ENCODE measurements around the gene TIMP1. TPM values are rescaled to one million over a fixed set of nuclear protein-coding genes. Genes with fewer than 3 reads are reported as not detected.

TIMP1 gene
- total RNA-seq, result 10 to 100 TPM; 14.5 to 23.5 TPM

DNA sequence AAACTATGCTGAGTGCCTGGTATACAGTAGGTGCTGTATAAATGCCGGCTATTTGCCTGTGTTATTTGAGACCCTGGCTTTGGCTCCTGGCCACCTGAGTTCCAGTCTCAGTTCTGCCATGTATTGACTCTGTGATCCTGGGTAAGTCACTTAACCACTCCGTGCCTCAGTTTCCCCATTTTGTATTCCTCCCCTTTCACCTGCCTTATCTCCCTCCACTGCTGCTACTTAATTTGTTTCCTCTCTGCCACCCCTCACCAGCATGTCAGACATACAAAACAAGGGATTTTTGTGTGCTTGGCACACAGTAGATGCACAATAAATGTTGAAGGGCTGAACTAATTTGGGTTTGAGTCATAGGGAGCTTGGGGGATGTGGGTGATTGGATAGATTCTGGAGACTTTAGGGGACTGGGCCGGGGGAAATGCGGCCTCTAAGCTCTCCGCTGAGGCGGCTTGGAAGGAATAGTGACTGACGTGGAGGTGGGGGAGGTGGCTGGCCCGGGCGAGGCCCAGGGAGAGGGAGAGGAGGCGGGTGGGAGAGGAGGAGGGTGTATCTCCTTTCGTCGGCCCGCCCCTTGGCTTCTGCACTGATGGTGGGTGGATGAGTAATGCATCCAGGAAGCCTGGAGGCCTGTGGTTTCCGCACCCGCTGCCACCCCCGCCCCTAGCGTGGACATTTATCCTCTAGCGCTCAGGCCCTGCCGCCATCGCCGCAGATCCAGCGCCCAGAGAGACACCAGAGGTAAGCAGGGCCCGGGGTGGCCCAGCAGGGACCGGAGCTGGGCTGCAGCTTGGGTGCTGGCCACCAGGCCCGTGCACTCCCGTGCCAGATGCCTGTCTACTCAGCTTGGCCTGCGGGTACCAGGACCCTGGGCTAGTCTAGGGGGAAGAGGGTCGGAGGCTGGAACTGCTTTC, at the start of gene TIMP1:
TIMP1 (plus strand) TSS at position 706 of the 917 bp plus-strand sequence. CDS start 980 bp downstream, outside the sequence.
- ATAC-seq (peak; percentile 95), DNase-seq (peak; percentile 91)
- H3K27ac Mint-ChIP-seq, result peak within 1 kb of the TSS; percentile 53
- H3K4me1 Mint-ChIP-seq, result peaks cover 28% of the 10 kb centered on the region
- CTCF ChIA-PET, result interaction anchor here (0.6 to 1.4 kb wide), 3 partner anchors 14 to 52 kb away, joined by 3 to 4 read pairs (median 3); no protein-coding TSS in a partner anchor
- H3K9me3 Mint-ChIP-seq (ENCODE audit: low read depth), result no peaks in the 10 kb centered on the region
- H3K4me3 Mint-ChIP-seq, result peak within 1 kb of the TSS; percentile 46
- H3K27me3 Mint-ChIP-seq, result peaks cover 2% of the 10 kb centered on the region
- peaks cover 2% of the 10 kb centered on the region for H3K36me3 Mint-ChIP-seq

DNA sequence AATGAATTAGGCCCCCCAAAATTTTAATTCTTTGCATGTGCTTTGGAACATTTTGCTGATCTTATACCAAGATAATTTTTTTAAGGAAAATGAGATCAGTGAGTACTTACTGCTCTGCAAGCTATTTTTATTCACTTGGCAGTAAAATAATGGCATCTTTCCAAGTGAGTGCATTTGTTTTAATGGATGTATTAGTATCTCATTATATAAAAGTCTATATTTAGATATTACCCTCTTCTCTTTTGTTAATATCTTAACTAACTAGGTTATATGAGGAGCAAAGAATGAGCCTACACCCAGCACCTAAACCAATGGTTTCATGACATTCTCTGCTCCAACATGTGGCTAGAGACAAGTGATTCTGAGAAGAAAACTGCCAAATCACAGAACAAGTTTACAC, 42.4 kb upstream of the TIMP1 start:
- CTCF ChIA-PET, result interaction anchor here (0.7 kb wide), 1 partner anchor 16 kb away, joined by 4 read pairs; no protein-coding TSS in a partner anchor
- peaks cover 3% of the 10 kb centered on the region for H3K27me3 Mint-ChIP-seq
- ATAC-seq (no peak), DNase-seq (no peak)
- H3K9me3 Mint-ChIP-seq (ENCODE audit: low read depth), result no peaks in the 10 kb centered on the region
- H3K4me1 Mint-ChIP-seq, result no peaks in the 10 kb centered on the region
- no peaks in the 10 kb centered on the region for H3K36me3 Mint-ChIP-seq
- no peak overlapping the region for H3K27ac Mint-ChIP-seq
- no peak overlapping the region for H3K4me3 Mint-ChIP-seq

DNA sequence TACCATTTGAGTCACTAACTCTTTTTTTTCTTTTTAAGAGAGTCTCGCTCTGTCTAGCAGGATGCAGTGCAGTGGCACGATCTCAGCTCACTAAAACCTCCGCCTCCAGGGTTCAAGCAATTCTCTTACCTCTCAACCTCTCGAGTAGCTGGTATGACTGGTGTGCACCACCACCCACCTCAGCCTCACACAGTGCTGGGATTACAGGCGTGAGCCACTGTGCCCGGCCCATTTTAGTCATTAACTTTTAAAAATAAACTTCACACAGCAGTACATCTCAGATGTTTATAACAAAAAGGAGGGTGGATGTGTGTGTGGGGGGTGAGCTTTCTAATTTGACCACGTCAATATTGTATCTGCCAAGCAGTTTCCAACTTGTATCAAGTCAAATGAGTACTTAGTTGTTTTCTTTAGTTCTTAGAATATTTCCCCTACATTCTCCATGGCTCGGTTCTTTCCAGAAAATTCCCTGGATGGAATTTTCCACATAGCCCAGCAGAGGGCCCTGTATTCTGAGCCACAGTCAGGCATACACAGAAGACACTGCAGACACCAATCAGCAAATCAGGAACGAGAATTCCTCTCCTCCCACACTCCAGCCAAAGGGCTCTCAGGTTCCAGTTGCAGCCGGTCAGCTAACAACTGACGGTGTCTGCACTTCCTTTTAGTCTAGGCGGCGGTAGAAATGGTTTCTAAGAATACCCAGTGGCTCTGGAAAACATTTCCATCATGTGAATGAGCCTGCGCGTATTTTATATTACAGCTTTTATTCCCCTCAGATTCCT, 41.3 kb upstream of the TIMP1 start:
- ATAC-seq, result no peak
- DNase-seq, result no peak
- no peaks in the 10 kb centered on the region for H3K4me1 Mint-ChIP-seq
- H3K27ac Mint-ChIP-seq, result no peak overlapping the region
- no peaks in the 10 kb centered on the region for H3K36me3 Mint-ChIP-seq
- H3K27me3 Mint-ChIP-seq, result peaks cover 3% of the 10 kb centered on the region
- H3K4me3 Mint-ChIP-seq, result no peak overlapping the region
- CTCF ChIA-PET, result interaction anchor here (1.5 kb wide), 1 partner anchor 18 kb away, joined by 5 read pairs; no protein-coding TSS in a partner anchor
- H3K9me3 Mint-ChIP-seq (ENCODE audit: low read depth), result no peaks in the 10 kb centered on the region

DNA sequence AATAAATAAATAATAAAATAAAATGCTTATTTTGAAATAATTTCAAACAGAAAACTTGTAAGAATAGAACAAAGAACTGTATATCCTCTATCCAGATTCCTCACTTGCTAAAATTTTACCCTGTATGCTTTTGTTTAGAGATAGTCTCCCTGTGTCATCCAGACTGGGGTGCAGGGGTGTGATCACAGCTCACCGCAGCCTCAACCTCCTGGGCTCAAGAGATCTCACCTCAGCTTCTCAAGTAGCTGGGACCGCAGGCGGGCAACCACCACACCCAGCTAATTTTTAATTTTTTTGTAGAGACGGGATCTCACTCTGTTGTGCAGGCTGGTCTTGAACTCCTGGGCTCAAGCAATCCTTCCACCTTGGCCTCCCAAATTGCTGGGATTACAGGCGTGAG, 38.7 kb upstream of the TIMP1 start:
- Mint-ChIP-seq H3K36me3 (no peaks in the 10 kb centered on the region), H3K4me3 (no peak overlapping the region), H3K27ac (no peak overlapping the region), H3K4me1 (no peaks in the 10 kb centered on the region), H3K9me3 (ENCODE audit: low read depth) (no peaks in the 10 kb centered on the region), H3K27me3 (no peaks in the 10 kb centered on the region)
- CTCF ChIA-PET, result no interaction called here
- ATAC-seq (no peak), DNase-seq (no peak)

DNA sequence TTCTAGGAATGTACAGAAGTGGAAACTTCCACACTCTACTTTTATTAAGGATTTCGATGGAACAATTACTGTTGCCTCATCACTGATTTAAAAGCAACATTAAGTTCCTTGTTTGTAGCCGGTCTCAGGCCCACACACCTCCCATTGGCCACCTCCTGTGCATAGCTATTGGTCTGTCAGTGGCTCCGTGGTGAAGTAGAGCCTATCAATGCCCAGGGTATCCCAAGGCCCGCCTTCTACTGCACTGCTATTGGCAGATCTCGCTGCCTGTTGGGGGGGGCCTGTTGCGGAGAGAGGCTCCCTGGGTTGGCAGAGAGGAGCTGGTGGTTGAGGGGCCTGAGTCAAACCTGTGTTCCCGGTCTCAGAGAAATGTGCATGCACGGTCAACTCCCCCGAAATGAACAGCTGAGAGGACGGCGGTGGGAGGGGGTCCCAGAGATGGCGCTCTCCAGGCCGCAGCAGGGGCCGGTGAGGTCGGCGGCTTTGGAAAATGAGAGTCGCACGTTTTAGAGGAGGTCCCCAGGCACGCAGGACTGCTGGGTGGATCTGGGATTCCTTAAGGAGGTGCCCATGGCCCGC, 26.1 kb upstream of the TIMP1 start:
- peaks cover 1% of the 10 kb centered on the region for H3K36me3 Mint-ChIP-seq
- H3K27ac Mint-ChIP-seq, result peak overlapping the region; percentile 87
- H3K4me3 Mint-ChIP-seq, result peak overlapping the region; percentile 82
- DNase-seq (peak; percentile 93), ATAC-seq (peak; percentile 90)
- CTCF ChIA-PET, result interaction anchor here (0.8 kb wide), 1 partner anchor 32 kb away, joined by 3 read pairs; no protein-coding TSS in a partner anchor
- H3K4me1 Mint-ChIP-seq, result peaks cover 17% of the 10 kb centered on the region
- no peaks in the 10 kb centered on the region for H3K9me3 Mint-ChIP-seq (ENCODE audit: low read depth)
- no peaks in the 10 kb centered on the region for H3K27me3 Mint-ChIP-seq

DNA sequence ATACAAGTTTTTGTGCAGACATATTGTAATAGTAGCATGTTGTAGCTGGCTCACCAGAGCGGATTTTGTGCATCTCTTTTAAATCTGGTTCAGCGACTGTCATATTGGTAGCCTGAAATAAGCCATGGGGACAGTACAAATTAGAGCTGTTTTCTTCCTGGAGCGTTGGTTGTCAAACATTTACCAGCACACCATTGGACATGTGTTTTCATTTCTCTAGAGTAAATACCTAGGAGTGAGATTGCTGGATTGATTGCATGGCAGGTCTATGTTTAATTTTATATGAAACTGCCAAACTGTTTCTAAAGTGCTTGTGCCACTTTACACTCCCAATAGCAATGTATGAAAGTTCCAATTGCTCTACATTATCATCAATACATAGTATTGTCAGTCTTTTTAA, 23.8 kb upstream of the TIMP1 start:
- CTCF ChIA-PET, result no interaction called here
- H3K27me3 Mint-ChIP-seq, result no peaks in the 10 kb centered on the region
- ATAC-seq (no peak), DNase-seq (no peak)
- H3K9me3 Mint-ChIP-seq (ENCODE audit: low read depth), result no peaks in the 10 kb centered on the region
- peaks cover 31% of the 10 kb centered on the region for H3K4me1 Mint-ChIP-seq
- no peak overlapping the region for H3K27ac Mint-ChIP-seq
- no peak overlapping the region for H3K4me3 Mint-ChIP-seq
- H3K36me3 Mint-ChIP-seq, result peaks cover 4% of the 10 kb centered on the region

DNA sequence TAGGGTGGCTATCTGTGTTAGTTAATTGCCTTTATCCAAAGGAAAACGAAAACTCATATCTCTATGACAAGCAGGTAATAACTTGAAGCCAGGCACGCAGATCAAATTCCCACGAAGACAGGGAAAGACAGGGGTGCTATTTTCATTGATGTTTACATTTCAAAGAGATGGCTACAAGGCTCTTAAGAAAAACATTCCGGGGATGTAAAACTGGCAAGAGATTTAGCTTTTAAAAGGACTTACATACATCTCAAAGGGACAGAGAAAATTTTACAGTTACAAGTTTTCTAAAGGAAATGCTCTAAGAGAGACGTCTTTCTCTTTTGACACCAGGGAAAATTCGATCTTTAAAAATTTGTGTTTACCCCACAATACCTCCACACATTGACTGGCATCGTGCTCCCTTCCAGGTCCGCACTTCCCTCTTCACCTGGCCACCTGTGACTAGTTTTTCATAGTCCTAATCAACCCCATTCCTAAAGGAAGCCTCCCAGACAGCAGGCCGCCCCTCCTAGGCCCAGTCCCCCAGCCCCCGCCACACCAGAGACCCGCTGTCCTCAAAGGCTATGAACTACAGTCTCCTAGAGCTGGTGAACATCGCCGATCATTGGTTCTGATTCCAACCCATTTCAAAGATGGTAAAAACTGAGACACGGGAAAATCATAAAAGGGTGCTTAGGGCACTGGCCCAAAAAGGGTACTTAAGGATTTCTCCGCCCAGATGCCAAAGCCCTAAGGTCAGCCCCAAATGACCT, 21.9 kb upstream of the TIMP1 start:
- H3K4me1 Mint-ChIP-seq, result peaks cover 47% of the 10 kb centered on the region

DNA sequence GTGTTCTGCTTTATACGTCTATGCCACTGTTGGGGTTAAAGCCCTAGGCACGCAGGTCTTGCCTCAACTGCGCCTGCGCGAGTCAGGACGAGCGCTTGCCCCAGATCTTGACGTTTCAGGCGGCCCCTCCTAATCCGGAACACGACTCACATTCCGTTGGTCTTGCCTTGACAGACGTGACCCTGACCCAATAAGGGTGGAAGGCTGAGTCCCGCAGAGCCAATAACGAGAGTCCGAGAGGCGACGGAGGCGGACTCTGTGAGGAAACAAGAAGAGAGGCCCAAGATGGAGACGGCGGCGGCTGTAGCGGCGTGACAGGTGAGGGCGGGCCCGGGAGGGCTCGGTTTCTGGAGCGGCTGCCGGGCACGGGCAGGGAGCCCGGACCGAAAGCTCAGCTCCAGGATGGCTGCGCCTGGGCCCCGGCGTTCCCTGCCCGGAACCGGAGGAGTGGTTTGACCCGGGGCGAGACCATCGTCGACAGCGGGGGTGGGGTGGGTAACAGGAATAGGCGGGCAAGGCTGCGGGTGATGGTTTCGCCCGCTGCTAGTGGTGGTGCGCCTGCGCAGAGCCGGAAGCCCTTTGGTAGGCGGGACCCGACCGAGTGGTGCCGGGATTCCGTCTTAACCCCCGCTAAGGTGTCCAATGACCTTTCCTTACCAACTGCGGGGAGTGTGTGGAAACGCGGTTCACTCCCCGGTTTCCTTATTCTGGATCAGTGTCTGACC, 21.1 kb upstream of the TIMP1 start, which contains the start of gene ARAF:
ARAF (plus strand) TSS at position 272 of the 725 bp plus-strand sequence. CDS start 1,763 bp downstream, outside the sequence.
- H3K27ac Mint-ChIP-seq, result peak within 1 kb of the TSS; percentile 95
- no peaks in the 10 kb centered on the region for H3K9me3 Mint-ChIP-seq (ENCODE audit: low read depth)
- peak; percentile 98 for DNase-seq
- H3K4me3 Mint-ChIP-seq, result peak within 1 kb of the TSS; percentile 93
- no peaks in the 10 kb centered on the region for H3K27me3 Mint-ChIP-seq
- peaks cover 45% of the 10 kb centered on the region for H3K4me1 Mint-ChIP-seq
- ATAC-seq, result peak; percentile 90
- peaks cover 18% of the 10 kb centered on the region for H3K36me3 Mint-ChIP-seq
- CTCF ChIA-PET, result interaction anchor here (0.6 to 1.4 kb wide), 3 partner anchors 10 to 190 kb away, joined by 3 to 4 read pairs (median 4); no protein-coding TSS in a partner anchor

More for the DNA sequence above, 21.9 kb upstream of the TIMP1 start:
- CTCF ChIA-PET, result interaction anchor here (0.9 kb wide), 1 partner anchor 12 kb away, joined by 3 read pairs; no protein-coding TSS in a partner anchor
- H3K36me3 Mint-ChIP-seq, result peaks cover 18% of the 10 kb centered on the region
- H3K27me3 Mint-ChIP-seq, result no peaks in the 10 kb centered on the region
- no peak for ATAC-seq
- H3K4me3 Mint-ChIP-seq, result peak overlapping the region; percentile 93
- no peak for DNase-seq
- peak overlapping the region; percentile 95 for H3K27ac Mint-ChIP-seq
- no peaks in the 10 kb centered on the region for H3K9me3 Mint-ChIP-seq (ENCODE audit: low read depth)

DNA sequence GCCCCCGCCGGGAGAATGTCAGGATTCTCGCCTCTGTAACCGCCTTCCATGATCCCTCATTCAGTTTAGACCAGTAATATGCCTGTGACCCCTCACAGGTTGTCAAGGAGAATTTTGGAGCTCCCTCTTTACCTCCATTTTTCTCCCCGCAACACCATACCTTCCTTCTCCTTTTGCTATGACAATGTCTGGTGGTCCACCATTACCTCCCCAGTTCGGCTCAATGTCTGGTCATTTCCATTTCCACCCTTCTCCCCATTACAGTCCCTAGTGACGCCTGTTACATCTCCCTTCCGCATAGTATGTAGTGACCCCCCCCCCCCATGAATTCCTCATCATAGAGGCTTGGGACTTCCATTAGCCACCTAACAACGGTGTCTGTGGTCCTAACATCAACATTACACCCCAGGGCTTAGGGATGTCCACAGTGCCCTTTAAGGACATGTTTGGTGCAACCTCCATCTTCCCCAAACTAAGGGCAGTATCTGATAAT, 20.5 kb upstream of the TIMP1 start:
- DNase-seq (no peak), ATAC-seq (no peak)
- H3K4me3 Mint-ChIP-seq, result peak overlapping the region; percentile 93
- no peaks in the 10 kb centered on the region for H3K27me3 Mint-ChIP-seq
- peaks cover 42% of the 10 kb centered on the region for H3K4me1 Mint-ChIP-seq
- CTCF ChIA-PET, result interaction anchor here (0.6 to 1.4 kb wide), 5 partner anchors 10 to 469 kb away, joined by 3 to 4 read pairs (median 3); no protein-coding TSS in a partner anchor
- H3K36me3 Mint-ChIP-seq, result peaks cover 21% of the 10 kb centered on the region
- H3K27ac Mint-ChIP-seq, result peak overlapping the region; percentile 95
- H3K9me3 Mint-ChIP-seq (ENCODE audit: low read depth), result no peaks in the 10 kb centered on the region

DNA sequence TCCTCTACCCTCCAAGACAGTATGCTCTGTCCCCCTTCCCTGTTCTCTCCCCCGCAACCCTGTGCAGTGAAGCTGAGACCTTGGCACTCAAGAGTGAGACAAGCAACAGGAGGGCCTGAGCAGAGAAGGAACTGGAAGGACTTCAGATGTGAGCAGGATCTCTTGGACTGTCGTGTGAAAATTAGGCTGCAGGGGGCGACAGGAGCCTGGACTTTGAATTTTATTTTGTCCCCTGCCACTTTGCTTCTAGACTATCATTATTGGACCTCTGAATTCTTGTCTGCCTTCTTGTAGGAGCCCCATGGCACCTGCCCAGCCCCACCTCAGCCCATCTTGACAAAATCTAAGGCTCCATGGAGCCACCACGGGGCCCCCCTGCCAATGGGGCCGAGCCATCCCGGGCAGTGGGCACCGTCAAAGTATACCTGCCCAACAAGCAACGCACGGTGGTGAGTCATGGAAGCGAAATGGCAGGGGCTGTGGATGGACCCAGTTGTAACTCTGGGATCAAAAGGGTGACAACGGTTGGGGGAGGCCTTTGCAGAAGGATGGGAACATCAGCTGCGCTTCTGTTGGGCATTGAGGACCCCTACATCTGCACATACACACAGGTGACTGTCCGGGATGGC, 19.5 kb upstream of the TIMP1 start:
- peak overlapping the region; percentile 67 for H3K27ac Mint-ChIP-seq
- CTCF ChIA-PET, result interaction anchor here (0.7 to 1.4 kb wide), 2 partner anchors 189 to 468 kb away, joined by 3 to 4 read pairs; no protein-coding TSS in a partner anchor
- H3K4me1 Mint-ChIP-seq, result peaks cover 42% of the 10 kb centered on the region
- DNase-seq, result peak; percentile 58
- H3K27me3 Mint-ChIP-seq, result no peaks in the 10 kb centered on the region
- peaks cover 26% of the 10 kb centered on the region for H3K36me3 Mint-ChIP-seq
- no peak for ATAC-seq
- no peaks in the 10 kb centered on the region for H3K9me3 Mint-ChIP-seq (ENCODE audit: low read depth)
- peak overlapping the region; percentile 66 for H3K4me3 Mint-ChIP-seq

DNA sequence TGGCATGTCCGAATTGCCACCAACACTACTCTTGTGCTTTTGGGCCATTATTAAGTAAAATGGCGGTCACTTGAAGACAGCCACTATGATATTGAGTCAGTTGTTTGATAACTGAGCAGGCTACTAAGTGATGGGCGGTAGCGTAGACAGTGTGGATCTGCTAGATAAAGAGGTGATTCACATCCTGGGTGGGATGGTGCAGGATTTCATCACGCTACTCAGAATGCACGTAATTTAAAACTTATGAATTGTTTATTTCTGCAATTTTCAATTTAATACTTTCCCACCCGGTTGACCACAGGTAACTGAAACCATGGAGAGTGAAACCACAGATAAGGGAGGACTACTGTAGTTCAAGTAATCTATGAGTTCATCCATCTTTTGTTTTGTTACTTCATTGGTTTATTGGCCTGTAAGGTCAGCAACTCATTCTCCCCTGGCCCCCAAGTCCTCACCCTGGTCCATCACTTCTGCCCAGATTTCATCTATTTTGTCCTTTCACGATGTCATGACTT, 18.4 kb upstream of the TIMP1 start:
- peak overlapping the region; percentile 79 for H3K27ac Mint-ChIP-seq
- peaks cover 42% of the 10 kb centered on the region for H3K4me1 Mint-ChIP-seq
- H3K27me3 Mint-ChIP-seq, result no peaks in the 10 kb centered on the region
- CTCF ChIA-PET, result no interaction called here
- H3K4me3 Mint-ChIP-seq, result peak overlapping the region; percentile 42
- ATAC-seq, result no peak
- H3K36me3 Mint-ChIP-seq, result peaks cover 34% of the 10 kb centered on the region
- no peak for DNase-seq
- no peaks in the 10 kb centered on the region for H3K9me3 Mint-ChIP-seq (ENCODE audit: low read depth)
